H1 (cell line): Measurements from ENCODE around the gene CDV3. TPM values are rescaled to one million over a fixed set of nuclear protein-coding genes. Genes with fewer than 3 reads are reported as not detected.

Experiments used
- CTCF ChIA-PET: fragments of 300-600 bp; sonication (Branson Sonifier 250); formaldehyde crosslinking; loops from one replicate; lab custom pipeline; 2021; ENCODE audit not compliant: partially characterized antibody; lab: Charles Lee
- POLR2A ChIA-PET: fragments of 300-600 bp; sonication (Branson Sonifier 250); formaldehyde crosslinking; loops from one replicate; lab custom pipeline; 2021; ENCODE audit warnings: inconsistent platforms; ENCODE audit not compliant: partially characterized antibody; lab: Charles Lee
- DNase-seq, 2 experiments: peaks; one replicate each; pipeline versions ENCODE4 v3.0.0 to v3.0.0-alpha.2; 2010 to 2022; ENCODE audit warnings: low spot score in 2 of 2, low read depth in 1 of 2, mixed read lengths in 1 of 2
- FAIRE-seq: peaks from 2 replicates; lab custom pipeline; 2011; peaks lifted over from hg19 to GRCh38; lab: Jason Lieb, UNC
- H2AFZ ChIP-seq: 2 replicates; pipeline ENCODE4 v1.8.1; 2012; ENCODE audit warnings: low read length, inconsistent platforms
- H2AK5ac ChIP-seq: 2 replicates; pipeline ENCODE4 v1.6.1; 2013; ENCODE audit warnings: low read depth, low read length
- H2BK120ac ChIP-seq: replicated peaks from 2 replicates; pipeline ENCODE3; 2013; ENCODE audit warnings: low read depth, low read length, inconsistent platforms
- H2BK12ac ChIP-seq: 2 replicates; pipeline ENCODE4 v1.6.1; 2013; ENCODE audit warnings: low read depth, low read length
- H2BK15ac ChIP-seq: 2 replicates; pipeline ENCODE4 v1.6.1; 2013; ENCODE audit warnings: low read length
- H2BK20ac ChIP-seq: 2 replicates; pipeline ENCODE4 v1.6.1; 2013; ENCODE audit warnings: low read length
- H2BK5ac ChIP-seq: 2 replicates; pipeline ENCODE4 v1.6.1; 2013; ENCODE audit warnings: low read depth, low read length
- H3K14ac ChIP-seq: 2 replicates; pipeline ENCODE4 v1.6.1; 2013; ENCODE audit warnings: inconsistent platforms; ENCODE audit not compliant: insufficient read length
- H3K18ac ChIP-seq: 2 replicates; pipeline ENCODE4 v1.6.1; 2013; ENCODE audit warnings: low read length; ENCODE audit errors: extremely low read depth
- H3K23ac ChIP-seq: 2 replicates; pipeline ENCODE4 v1.6.1; 2013; ENCODE audit warnings: inconsistent platforms; ENCODE audit not compliant: insufficient read length
- H3K23me2 ChIP-seq: 2 replicates; pipeline ENCODE4 v1.6.1; 2013; ENCODE audit warnings: low read depth, low read length
- H3K27ac ChIP-seq: 2 replicates; pipeline ENCODE4 v1.6.1; 2011; ENCODE audit warnings: low read depth, low read length, inconsistent platforms
- H3K27me3 ChIP-seq, 4 experiments: replicated peaks in 1 of 4; 1 replicate in 1 of 4; 2 replicates in 3 of 4; pipeline versions ENCODE4 v1.6.1 to v1.8.1; 2011 to 2013; ENCODE audit warnings: low read length in 3 of 4, mild to moderate bottlenecking in 3 of 4, inconsistent platforms in 2 of 4, mixed read lengths in 2 of 4, moderate library complexity in 1 of 4; ENCODE audit not compliant: control insufficient read depth in 3 of 4, insufficient read depth in 3 of 4; ENCODE audit errors: extremely low read depth in 1 of 4
- H3K36me3 ChIP-seq, 4 experiments: 2 replicates each; pipeline versions ENCODE4 v1.6.1 to v1.8.1; 2011 to 2013; ENCODE audit warnings: mild to moderate bottlenecking in 4 of 4, low read length in 3 of 4, moderate library complexity in 2 of 4, control low read depth in 1 of 4, inconsistent platforms in 1 of 4; ENCODE audit not compliant: insufficient read depth in 4 of 4, control insufficient read depth in 2 of 4
- H3K4ac ChIP-seq: replicated peaks from 2 replicates; pipeline ENCODE3; 2013; ENCODE audit warnings: low read length, low read depth, mixed read lengths, inconsistent platforms; ENCODE audit not compliant: insufficient read length
- H3K4me1 ChIP-seq, 4 experiments: replicated peaks in 1 of 4; 1 replicate in 1 of 4; 2 replicates in 3 of 4; pipeline versions ENCODE4 v1.6.1 to v1.8.1; 2011 to 2013; ENCODE audit warnings: low read length in 3 of 4, inconsistent platforms in 2 of 4, mixed read lengths in 1 of 4; ENCODE audit not compliant: insufficient read depth in 4 of 4, control insufficient read depth in 3 of 4
- H3K4me2 ChIP-seq, 2 experiments: 2 replicates each; pipeline versions ENCODE4 v1.6.1 to v1.8.1; 2011 to 2013; ENCODE audit warnings: low read depth in 2 of 2, low read length in 2 of 2, control low read depth in 1 of 2, inconsistent platforms in 1 of 2, mild to moderate bottlenecking in 1 of 2; ENCODE audit not compliant: insufficient read depth in 1 of 2
- H3K4me3 ChIP-seq, 4 experiments: fragments of 200-600, 300-600 bp in 1 of 4; sonication (generic), shearing (Covaris generic), sonication (Bioruptor Twin) in 1 of 4; 2 replicates each; pipeline versions ENCODE4 v1.5.1 to v1.8.1; 2011 to 2016; ENCODE audit warnings: low read length in 4 of 4, low read depth in 3 of 4, control low read depth in 2 of 4, inconsistent platforms in 2 of 4, mild to moderate bottlenecking in 2 of 4, mixed read lengths in 1 of 4, moderate library complexity in 1 of 4; ENCODE audit not compliant: insufficient read depth in 2 of 4; ENCODE audit errors: extremely low read depth in 1 of 4
- H3K56ac ChIP-seq: replicated peaks from 2 replicates; pipeline ENCODE3; 2013; ENCODE audit warnings: low read depth, mild to moderate bottlenecking, mixed read lengths, low read length, inconsistent platforms; ENCODE audit not compliant: insufficient read length
- H3K79me1 ChIP-seq: 2 replicates; pipeline ENCODE4 v1.6.1; 2013; ENCODE audit warnings: low read depth, low read length, control low read depth
- H3K79me2 ChIP-seq, 2 experiments: 2 replicates each; pipeline versions ENCODE4 v1.6.1 to v1.8.1; 2012 to 2013; ENCODE audit warnings: low read length in 2 of 2, mild to moderate bottlenecking in 2 of 2, inconsistent platforms in 1 of 2; ENCODE audit not compliant: insufficient read depth in 2 of 2, control insufficient read depth in 1 of 2
- H3K9ac ChIP-seq, 4 experiments: replicated peaks in 1 of 4; 1 replicate in 1 of 4; 2 replicates in 3 of 4; pipeline versions ENCODE4 v1.6.1 to v1.8.1; 2011 to 2013; ENCODE audit warnings: low read depth in 3 of 4, low read length in 3 of 4, control low read depth in 2 of 4, mild to moderate bottlenecking in 2 of 4, moderate library complexity in 2 of 4, inconsistent platforms in 1 of 4; ENCODE audit errors: extremely low read depth in 1 of 4
- H3K9me3 ChIP-seq, 2 experiments: 2 replicates each; pipeline versions ENCODE4 v1.6.1 to v1.8.1; 2012 to 2013; ENCODE audit warnings: mild to moderate bottlenecking in 2 of 2, moderate library complexity in 2 of 2, control low read depth in 1 of 2, inconsistent platforms in 1 of 2, low read depth in 1 of 2, low read length in 1 of 2, mixed read lengths in 1 of 2; ENCODE audit not compliant: insufficient read depth in 2 of 2
- H4K20me1 ChIP-seq, 2 experiments: replicated peaks in 1 of 2; 2 replicates each; pipeline versions ENCODE3 to v1.8.1; 2011 to 2013; ENCODE audit warnings: inconsistent platforms in 2 of 2, low read length in 2 of 2, mild to moderate bottlenecking in 1 of 2; ENCODE audit not compliant: insufficient read depth in 2 of 2, control insufficient read depth in 1 of 2
- H4K5ac ChIP-seq: 2 replicates; pipeline ENCODE4 v1.6.1; 2013; ENCODE audit warnings: low read length, low read depth, mixed read lengths, inconsistent platforms; ENCODE audit not compliant: insufficient read length
- H4K8ac ChIP-seq: 2 replicates; pipeline ENCODE4 v1.8.0; 2013; ENCODE audit warnings: mild to moderate bottlenecking, moderate library complexity, low read length, inconsistent platforms; ENCODE audit not compliant: insufficient read depth; ENCODE audit errors: extremely low read depth
- H4K91ac ChIP-seq: replicated peaks from 2 replicates; pipeline ENCODE3; 2013; ENCODE audit warnings: low read length, mixed read lengths, inconsistent platforms; ENCODE audit not compliant: insufficient read length
- NRF1 ChIP-seq: IDR thresholded peaks from 2 replicates; pipeline ENCODE4 v1.6.1; 2011; ENCODE audit warnings: mild to moderate bottlenecking, low read depth, low read length, improper control_type of control experiment
- SP4 ChIP-seq: IDR thresholded peaks from 2 replicates; pipeline ENCODE4 v1.6.1; 2012; ENCODE audit warnings: low read length, inconsistent platforms
- WGBS, 2 experiments: shearing (Covaris generic) in 1 of 2; methylation state at CpG; one replicate each; pipeline versions ENCODE4 v1.1.6 to v1.1.7; 2013 to 2015; ENCODE audit warnings: low lambda C conversion rate in 2 of 2, mixed read lengths in 2 of 2, inconsistent platforms in 1 of 2, low coverage in 1 of 2, missing lambda C conversion rate in 1 of 2; ENCODE audit not compliant: insufficient replicate concordance in 2 of 2, insufficient coverage in 1 of 2, insufficient read length in 1 of 2; ENCODE audit errors: extremely low coverage in 1 of 2, missing lambda C conversion rate in 1 of 2; 5-methylcytosine and 5-hydroxymethylcytosine counted together
- polyA plus RNA-seq, 7 experiments: library from polyadenylated mRNA; depleted of rRNA in 3 of 7; stranded (reverse) in 5 of 7; unstranded in 2 of 7; fragments of >200 nt in 5 of 7; fragments of 200-250 nt in 2 of 7; gene quantifications; 1 replicate in 5 of 7; 2 replicates in 1 of 7; 4 replicates in 1 of 7; pipeline versions ENCODE4 v1.2.1 to v1.2.3, GENCODE V29; 2011 to 2013; ENCODE audit warnings: missing spikeins in 2 of 7, mixed read lengths in 2 of 7
- total RNA-seq: library from RNA; stranded (reverse); fragmentation: NEBNext Ultra II Directional; extraction: Animal tissue kit (Norgen Biotek cat#: 25700); gene quantifications from 2 replicates; pipeline ENCODE4 v1.2.1, GENCODE V29; 2021

Gene CDV3
- total and polyA plus RNA-seq, 2 of the 8 experiments (the other 6 are each of a cell fraction or from before 2014, with no cell fraction given), result 29.4 to 163 TPM

GRCh38 chr3:133540896-133541674, 32.4 kb upstream of the CDV3 start:
- no peak overlapping the region for H2BK5ac ChIP-seq
- H4K91ac ChIP-seq, result no peak overlapping the region
- FAIRE-seq (no peak), DNase-seq (no peak)
- H3K27ac ChIP-seq, result no peak overlapping the region
- no peaks in the 10 kb centered on the region; the same call in 1 of the 2 replicates for H3K79me1 ChIP-seq
- peaks cover 1% of the 10 kb centered on the region; the same call in 1 of the 2 replicates for H3K23me2 ChIP-seq
- no peak overlapping the region for H3K23ac ChIP-seq
- H3K18ac ChIP-seq, result no peak overlapping the region
- TF ChIP-seq SP4 (no peak), NRF1 (no peak)
- H2BK120ac ChIP-seq, result no peak overlapping the region
- 94% methylated on average over 2 of the region's 2 CpGs; no CpG with 5 or more reads in 1 of the 2 experiments for WGBS, 2 experiments
- no peak overlapping the region for H2BK12ac ChIP-seq
- no peak overlapping the region for H2AFZ ChIP-seq
- H3K56ac ChIP-seq, result no peak overlapping the region
- H2AK5ac ChIP-seq, result no peak overlapping the region
- H3K9ac ChIP-seq, result no peak overlapping the region
- no peaks in the 10 kb centered on the region for H3K9me3 ChIP-seq
- no peak overlapping the region for H3K14ac ChIP-seq
- H2BK20ac ChIP-seq, result no peak overlapping the region
- no peaks in the 10 kb centered on the region for H3K79me2 ChIP-seq
- no peaks in the 10 kb centered on the region for H3K27me3 ChIP-seq
- ChIA-PET POLR2A (no interaction called here), CTCF (interaction anchor here (0.6 to 2.1 kb wide), 3 partner anchors 37 to 1972 kb away, joined by 3 to 11 read pairs (median 3); no protein-coding TSS in a partner anchor)
- no peaks in the 10 kb centered on the region for H3K36me3 ChIP-seq
- H3K4me2 ChIP-seq, result no peak overlapping the region
- H3K4me3 ChIP-seq, result no peak overlapping the region
- H4K5ac ChIP-seq, result no peak overlapping the region
- no peaks in the 10 kb centered on the region for H3K4me1 ChIP-seq
- no peak overlapping the region for H4K8ac ChIP-seq
- no peaks in the 10 kb centered on the region for H4K20me1 ChIP-seq
- no peak overlapping the region for H3K4ac ChIP-seq
- H2BK15ac ChIP-seq, result no peak overlapping the region
